GM18861 (cell line): ENCODE data around the gene PEMT.

Source experiments
- ATAC-seq: cut with Tn5 transposase; IDR thresholded peaks from one replicate; pipeline ENCODE4 v1.9.1; 2021; ENCODE audit not compliant: unreplicated experiment

PEMT gene

GRCh38 chr17:17554266-17554665, 37.2 kb downstream of the PEMT start:
- no peak for ATAC-seq

- ATAC-seq: no peak
Measured at GRCh38 chr17:17553217-17554195, 38.0 kb downstream of the PEMT start.

GRCh38 chr17:17552351-17553216, 38.9 kb downstream of the PEMT start:
- ATAC-seq: no peak

GRCh38 chr17:17551361-17551760, 40.1 kb downstream of the PEMT start:
- no peak for ATAC-seq

GRCh38 chr17:17549732-17550366, 41.7 kb downstream of the PEMT start:
- no peak for ATAC-seq

- no peak for ATAC-seq
Measured at GRCh38 chr17:17548044-17548443, 43.5 kb downstream of the PEMT start.

- no peak for ATAC-seq
Measured at GRCh38 chr17:17547210-17547764, 44.2 kb downstream of the PEMT start.

- no peak for ATAC-seq
Measured at GRCh38 chr17:17546399-17547185, 44.9 kb downstream of the PEMT start.

- no peak for ATAC-seq
Measured at GRCh38 chr17:17545984-17546383, 45.5 kb downstream of the PEMT start.

- no peak for ATAC-seq
Measured at GRCh38 chr17:17545031-17545820, 46.3 kb downstream of the PEMT start.

GRCh38 chr17:17542906-17543635, 48.4 kb downstream of the PEMT start:
- ATAC-seq: no peak

GRCh38 chr17:17541640-17542001, 49.9 kb downstream of the PEMT start:
- ATAC-seq: no peak

- ATAC-seq: no peak
Measured at GRCh38 chr17:17540935-17541639, 50.4 kb downstream of the PEMT start.

GRCh38 chr17:17540278-17540906, 51.1 kb downstream of the PEMT start:
- no peak for ATAC-seq

- no peak for ATAC-seq
Measured at GRCh38 chr17:17539591-17539990, 51.9 kb downstream of the PEMT start.

GRCh38 chr17:17538417-17539391, 52.8 kb downstream of the PEMT start:
- ATAC-seq: no peak
